ENCODE measurements around the gene PLK1.
"Not testable (repeated sequence)": the region's sequence is repeated elsewhere in the genome, so short reads cannot be mapped to it uniquely, and the experiment has no call there.

The PLK1 gene

DNA sequence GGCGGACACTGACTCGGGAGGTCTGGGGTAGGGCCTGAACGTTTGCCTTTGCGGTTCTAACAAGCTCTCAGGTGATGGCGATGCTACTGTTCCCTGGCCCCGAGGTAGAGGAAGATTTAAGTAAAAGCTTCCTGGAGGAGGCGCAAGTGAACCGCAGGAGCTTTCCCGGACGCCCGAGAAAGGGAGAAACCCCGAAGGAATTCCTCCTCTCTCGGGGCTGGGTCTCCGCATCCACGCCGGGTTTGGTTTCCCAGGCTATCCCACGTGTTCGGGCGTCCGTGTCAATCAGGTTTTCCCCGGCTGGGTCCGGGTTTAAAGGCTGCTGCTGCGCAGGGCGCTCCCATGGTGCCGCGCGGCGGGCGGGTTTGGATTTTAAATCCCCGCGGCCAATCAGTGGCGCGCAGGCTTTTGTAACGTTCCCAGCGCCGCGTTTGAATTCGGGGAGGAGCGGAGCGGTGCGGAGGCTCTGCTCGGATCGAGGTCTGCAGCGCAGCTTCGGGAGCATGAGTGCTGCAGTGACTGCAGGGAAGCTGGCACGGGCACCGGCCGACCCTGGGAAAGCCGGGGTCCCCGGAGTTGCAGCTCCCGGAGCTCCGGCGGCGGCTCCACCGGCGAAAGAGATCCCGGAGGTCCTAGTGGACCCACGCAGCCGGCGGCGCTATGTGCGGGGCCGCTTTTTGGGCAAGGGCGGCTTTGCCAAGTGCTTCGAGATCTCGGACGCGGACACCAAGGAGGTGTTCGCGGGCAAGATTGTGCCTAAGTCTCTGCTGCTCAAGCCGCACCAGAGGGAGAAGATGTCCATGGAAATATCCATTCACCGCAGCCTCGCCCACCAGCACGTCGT, at the start of gene PLK1:
Gene PLK1, plus strand, starts transcription at position 460 of the 844 bp plus-strand sequence. Its CDS starts 44 bp downstream, at position 504.
- peak; percentile 88 for DNase-seq (ENCODE audit: low spot score)

DNA sequence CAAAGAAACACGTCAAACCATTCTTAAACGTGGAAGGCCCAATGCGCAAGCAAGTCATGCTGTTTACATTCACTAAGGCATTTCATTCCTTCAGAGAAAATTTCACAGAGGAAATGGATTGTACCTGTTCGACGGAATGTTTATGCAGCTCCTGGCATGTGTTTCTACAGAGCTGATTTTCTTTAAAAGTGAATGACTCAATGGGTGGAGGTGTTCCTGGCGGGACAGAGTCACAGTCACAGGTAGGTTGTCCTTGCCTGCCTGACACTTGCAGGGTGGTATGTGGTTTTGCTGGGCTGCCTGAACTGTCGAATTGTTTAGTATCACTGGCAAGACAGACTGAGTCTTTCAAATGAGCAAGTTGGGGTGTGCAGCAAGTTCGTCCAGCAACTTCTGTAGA, 49.2 kb upstream of the PLK1 start:
- no peak for DNase-seq (ENCODE audit: low spot score)

DNA sequence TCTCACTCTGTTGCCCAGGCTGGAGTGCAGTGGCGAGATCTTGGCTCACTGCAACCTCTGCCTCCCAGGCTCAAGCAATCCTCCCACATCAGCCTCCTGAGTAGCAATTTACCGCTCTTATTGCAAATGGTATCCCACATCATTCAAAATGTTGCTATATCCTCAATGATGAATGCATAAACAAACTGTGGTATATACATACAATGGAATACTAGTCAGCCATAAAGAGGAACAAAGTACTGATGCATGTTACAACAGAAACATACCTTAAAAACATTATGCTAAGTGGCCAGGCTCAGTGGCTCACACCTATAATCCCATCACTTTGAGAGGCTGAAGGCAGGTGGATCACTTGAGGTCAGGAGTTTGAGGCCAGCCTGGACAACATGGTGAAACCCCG, 46.8 kb upstream of the PLK1 start:
- not testable (repeated sequence) for DNase-seq (ENCODE audit: low spot score)

DNA sequence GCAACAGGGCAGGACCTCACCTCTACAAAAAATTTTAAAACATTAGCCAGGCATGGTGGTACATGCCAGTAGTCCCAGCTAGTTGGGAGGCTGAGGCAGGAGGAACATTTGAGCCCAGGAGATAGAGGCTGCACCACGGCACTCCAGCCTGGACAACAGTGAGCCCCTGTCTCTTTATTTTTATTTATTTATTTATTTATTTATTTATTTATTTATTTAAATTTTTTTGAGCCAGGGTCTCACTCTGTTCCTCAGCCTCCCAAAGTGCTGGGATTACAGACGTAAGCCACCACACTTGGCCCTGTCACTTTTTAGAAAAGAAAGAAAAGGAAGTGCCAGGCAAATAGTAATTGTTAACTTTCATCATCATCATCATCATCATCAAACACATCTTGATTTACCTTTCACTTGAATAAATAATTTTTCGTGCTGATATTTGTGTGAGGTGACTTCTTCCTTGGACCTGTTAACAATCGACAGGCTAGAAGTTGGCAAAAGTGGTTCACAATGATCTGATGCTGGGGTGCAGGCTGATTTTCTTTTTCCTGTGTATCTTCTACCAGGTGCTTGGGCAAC, 44.1 kb upstream of the PLK1 start:
- DNase-seq (ENCODE audit: low spot score) = no peak

DNA sequence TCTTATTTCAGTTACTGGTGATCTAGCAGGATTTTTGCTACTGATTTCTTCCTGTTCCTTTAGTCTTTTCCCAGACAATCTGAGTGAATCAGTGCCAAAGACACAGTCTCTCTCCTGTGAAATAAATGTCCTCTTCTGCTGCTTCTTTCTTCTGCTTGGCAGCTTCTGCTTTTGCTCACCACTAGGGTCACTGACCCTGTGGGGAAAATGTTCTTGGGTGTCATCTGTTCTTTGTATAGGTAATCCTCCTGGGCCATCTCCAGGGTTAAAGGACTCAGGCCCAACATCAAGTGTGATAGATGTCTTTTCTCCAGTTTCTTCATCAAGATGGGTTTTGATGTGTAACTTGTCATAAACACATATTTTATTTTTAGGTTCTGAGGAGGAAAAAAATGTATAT, 42.7 kb upstream of the PLK1 start:
- DNase-seq (ENCODE audit: low spot score) = no peak

DNA sequence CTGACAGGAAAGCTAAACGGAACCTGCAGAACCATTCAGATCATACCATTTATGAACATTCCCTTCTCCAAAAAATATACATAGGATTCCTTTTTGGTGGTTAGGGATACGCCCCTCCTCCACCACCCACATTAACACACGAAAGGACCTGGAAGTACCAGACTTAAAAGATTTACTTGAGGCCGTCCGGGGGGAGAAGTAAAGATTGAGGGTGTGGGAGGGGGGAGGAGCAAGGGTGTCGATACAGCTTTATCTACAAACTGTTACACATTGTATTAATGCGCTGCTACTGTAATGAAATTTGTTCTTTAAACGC, 38.1 kb upstream of the PLK1 start:
- no peak for DNase-seq (ENCODE audit: low spot score)

DNA sequence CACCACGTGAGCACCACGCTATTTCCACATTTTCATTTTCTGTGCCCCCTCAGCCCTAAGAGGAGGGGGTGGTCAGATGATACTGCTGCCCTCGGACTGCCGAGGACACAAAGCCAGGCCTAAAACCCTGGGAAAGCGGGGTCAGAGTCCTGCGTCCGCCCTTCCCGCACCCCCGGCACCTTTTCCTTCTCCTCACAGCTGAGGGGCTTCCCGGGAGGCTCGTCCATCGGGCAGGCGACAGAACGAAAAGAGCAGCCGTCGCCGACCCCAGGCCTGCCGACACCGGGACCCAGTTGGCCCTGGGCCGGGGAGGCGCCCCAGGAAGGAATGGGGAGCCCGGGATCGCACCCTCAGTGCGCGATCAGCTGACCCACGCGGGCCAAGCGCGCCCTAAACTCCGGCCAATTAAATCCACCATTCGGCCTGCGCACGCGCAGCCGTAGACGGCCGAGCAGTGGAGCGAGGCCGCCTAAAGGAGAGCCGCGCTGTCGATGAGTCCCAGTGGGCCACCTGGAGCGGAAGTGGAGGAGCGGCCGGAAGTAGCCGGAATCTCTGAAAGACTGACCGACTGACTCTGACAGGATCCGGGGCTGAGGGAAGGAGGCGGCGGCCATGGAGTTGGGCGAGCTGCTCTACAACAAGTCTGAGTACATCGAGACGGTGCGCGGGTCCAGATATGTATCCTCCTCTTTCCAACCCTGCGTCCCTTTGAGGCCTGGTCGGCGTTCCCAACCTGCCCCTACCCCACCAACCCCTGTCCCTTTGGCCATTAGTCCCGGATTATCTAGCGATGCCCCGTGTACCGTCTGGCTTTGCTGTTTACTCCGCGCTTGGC, 37.5 kb upstream of the PLK1 start, which contains the start of the genes DCTN5 and PALB2:
Gene DCTN5, plus strand, starts transcription at position 536 of the 835 bp plus-strand sequence. Its CDS starts 77 bp downstream, at position 613.
Gene PALB2, minus strand, starts transcription at position 380 of the 835 bp plus-strand sequence. Its CDS starts 153 bp downstream, at position 227.
- DNase-seq (ENCODE audit: low spot score) = peak; percentile 94

DNA sequence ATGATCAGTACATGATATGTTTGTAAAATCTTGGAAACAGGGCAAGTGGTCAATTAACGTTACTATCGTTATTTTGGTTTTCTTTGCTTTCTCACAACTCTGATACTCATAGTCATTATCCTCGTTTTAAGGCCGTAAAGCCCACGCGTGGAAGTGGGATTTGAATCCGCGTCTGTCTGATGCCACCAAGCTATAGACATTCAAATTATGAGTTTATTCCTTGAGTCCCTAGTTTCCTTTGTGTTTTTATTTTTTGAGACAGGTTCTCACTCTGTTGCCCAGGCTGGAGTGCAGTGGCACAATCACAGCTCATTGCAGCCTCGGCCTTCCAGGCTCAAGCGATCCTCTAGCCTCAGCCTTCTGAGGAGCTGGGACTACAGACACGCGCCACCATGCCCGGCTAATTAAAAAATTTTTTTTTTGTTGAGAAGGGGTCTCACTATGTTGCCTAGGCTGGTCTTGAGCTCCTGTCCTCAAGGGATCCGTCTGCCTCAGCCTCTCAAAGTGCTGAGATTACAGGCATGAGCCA, 36.4 kb upstream of the PLK1 start:
- DNase-seq (ENCODE audit: low spot score) = no peak

DNA sequence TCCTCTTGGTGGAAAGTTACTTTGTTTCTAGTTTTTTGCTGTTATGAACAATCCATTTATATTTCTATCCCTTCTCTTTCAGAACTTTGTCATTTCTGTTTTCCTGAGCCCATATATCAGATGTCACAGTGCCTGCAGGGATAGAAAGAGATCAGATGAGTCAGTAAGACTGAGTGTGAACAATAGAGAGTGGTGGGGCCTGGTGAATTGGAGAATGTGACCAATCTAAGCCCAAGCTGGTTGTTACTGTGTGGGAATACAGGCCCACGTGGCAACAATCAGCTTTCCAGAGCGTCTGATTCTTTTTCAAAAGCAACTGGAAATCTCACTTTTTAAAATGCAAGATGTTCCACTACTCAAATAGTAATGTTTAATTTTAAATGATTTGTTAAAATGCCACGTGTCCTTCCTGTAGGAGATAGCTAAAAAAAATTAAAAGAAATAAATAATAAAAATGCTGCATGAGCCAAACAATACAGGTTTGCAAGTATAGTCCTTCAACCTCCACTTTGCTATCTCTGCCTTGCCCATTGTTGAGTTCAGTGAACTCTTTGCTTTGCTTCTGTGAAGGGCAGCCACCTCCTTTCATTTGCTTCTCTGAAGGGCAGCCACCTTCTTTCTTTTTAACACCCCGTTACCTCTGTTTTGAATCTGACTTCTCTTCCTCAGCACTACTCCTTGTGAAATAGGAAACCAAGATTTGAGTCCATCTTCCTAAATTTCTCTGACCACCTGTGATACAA, 27.8 kb upstream of the PLK1 start:
- DNase-seq (ENCODE audit: low spot score) = no peak

DNA sequence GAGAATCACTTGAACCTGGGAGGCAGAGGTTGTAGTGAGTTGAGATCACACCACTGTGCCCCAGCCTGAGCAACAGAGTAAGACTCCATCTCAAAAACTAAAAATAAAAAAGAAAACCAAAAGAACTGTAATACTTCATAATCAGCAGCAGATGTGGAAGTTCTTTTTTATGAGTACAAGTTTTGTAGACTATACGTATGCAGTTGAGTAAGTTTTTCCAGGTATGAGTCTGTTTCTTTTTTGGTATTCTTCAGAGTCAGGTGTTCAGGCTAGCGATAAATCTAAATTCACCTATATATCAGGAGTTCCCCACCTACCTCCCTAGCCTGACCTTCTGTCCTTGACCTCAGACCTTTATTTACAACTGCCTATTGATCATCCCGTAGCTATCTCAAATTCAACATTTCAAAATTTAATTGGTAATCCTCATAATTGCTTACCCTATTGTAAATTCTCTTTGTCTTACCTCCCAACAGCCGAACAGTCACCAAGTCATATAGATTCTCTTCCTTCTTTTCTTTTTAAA, 26.7 kb upstream of the PLK1 start:
- DNase-seq (ENCODE audit: low spot score) = no peak

DNA sequence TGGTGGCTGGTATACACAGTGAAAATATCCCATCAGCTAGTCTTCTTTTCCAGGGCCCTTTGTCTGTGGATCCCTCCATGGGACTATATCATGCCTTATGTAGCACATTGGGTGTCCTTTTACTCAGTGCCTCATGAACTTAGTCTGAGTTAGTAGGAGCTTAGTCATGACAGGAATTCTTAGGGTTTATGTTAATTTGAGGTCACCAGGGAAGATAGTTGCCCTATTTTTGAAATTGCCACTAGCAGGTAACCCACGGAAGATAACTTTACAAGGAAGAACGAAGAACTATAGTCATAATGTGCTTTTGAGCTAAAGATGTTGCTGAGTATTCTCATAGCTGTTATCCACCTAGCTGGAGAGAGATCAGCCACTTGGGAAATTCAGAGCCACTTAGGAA, 14.8 kb upstream of the PLK1 start:
- no peak for DNase-seq (ENCODE audit: low spot score)

DNA sequence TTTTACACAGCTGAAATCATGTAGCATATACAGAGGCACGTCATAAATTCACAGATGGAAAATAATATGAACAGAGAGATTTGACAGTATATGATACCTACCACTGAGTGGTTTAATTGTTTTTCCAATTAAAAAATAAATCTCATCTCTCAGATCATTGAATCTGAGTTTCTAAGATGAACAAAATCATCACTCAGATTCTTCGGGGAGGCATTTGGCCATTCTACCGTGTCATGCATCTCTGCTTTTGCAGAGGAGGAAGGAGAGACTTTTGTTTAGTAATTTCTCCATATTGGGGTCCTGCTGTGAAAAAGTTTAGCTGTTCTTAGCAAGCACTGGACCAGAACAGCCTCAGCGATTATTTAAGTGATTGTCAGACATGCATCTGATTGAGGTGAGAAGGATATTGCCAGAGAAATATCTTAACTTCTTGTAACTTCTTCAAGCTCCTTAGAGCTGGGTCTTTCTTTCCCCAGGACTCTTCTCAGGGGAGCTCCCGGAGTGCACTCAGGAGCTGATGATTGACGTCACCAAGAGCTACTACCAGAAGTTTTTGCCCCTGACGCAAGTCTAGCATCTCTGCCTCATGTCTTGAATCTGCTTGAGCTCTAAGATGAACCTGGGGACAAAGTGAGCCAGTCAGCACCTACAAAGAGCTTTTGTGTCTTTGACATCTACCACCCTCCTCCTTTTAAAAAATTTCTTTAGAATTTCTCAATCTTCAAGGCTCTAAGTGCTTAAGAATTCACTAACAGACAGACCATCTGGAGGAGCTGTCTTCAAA, 11.9 kb upstream of the PLK1 start:
- no peak for DNase-seq (ENCODE audit: low spot score)

DNA sequence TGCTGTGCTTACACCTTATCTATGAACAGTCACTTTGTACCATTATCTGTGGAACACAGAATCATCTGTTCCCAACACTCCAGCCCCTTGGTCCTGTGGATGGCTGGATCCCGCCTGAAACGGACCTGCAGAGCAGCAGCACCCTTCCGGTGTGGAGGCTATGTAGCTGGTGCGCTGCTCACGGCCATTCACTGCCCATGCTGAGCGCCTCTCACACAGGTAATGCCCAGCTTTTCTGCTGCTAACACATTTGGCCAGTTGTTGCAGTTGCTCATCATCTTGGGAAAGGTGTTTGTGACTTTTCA, 11.4 kb upstream of the PLK1 start:
- no peak for DNase-seq (ENCODE audit: low spot score)

DNA sequence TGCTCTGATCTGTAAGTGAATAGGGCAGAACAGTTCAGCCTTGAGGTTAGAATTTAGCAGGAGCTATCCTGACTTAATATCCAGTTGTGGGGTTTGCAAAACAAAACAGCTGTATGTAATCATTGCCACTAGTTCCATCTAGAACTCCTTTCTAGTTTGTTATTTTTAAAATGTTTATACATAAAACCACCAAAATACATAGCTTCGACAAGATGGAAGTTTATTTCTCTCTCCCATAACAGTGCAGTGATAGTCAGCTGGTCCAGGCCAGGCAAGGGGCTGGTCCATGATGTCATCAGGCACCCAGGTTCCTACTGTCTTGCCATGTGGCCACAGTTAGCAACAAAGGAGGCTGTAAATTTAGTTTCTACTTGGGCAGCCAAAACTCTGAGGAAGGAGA, 10.5 kb upstream of the PLK1 start:
- no peak for DNase-seq (ENCODE audit: low spot score)

DNA sequence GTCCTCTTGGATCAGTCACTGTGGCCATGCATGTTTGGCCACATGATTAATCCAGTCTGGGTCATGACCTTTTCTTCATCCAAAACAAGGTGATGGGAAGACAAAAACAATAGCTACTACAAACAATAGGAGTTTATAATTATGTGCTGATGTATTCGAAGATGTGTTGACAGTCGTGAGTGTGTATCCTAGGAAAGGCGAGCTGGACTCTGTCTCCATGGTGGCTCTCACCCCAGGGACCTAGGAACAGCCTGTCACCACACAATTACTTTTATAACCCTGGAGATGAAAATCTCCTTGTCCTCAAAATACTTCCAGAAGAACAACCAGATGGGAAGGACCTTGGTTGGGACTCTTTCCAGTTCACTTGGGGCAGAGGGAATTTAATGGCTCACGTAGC, 9.8 kb upstream of the PLK1 start:
- no peak for DNase-seq (ENCODE audit: low spot score)

DNA sequence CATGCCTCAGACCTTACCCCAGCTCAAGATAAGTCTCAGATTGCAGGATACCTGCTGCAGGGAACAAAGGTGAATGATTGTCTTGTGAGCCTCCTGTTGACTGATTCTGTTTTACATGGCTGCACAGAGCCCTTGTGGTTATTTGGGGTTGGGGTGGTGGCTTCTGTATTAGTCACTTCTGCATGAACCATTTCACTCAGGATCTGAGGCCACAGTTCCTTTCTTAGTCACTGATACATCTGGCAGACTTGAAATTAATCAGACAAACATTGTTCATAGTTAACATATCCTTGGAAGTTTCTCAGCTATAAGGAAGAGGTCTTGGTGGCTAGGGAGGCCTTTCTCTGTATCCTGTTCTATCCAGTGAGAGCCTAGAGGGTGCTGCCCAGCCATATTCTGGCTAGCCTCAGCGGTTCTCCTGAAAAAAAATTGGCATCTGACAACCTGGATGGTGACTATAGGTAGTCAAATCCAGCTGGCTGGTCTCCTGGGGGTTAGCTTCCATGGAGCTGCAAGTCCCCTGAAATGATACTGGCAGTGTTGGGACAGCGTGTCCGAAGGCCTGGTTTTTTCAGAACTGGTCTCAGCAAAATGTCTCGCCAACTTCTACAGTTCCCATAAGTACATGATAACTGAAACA, 8.4 kb upstream of the PLK1 start:
- DNase-seq (ENCODE audit: low spot score) = no peak

DNA sequence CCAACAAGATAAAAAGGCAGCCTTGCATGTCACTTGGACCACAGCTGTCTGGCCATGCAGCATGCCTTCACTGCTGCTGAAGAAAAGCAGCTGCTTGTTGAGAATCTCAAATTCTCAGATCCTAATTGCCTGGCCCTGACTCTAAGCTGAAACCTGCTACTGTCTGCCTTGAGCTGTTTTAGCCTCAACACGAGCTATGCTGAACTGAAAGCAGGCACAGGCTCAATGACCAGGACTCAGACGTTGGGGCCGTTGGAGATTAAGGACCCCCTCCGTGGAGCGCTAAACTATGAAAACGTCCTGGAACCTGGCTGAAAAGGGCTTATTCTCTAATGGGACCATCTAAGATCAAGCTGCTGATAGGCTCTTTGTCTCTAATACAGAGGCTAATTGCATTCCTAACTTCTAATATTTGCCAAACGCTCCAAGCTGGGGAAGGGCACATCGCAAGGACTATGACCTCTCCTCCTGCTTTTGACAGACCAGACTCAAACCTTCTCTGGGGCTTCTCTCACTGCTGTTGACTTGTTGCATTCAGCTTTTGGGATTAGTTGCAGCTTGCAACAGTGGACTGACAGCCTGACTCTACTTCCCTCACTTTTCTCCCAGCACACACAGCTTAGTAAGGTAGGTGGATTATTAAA, 4.6 kb upstream of the PLK1 start:
- DNase-seq (ENCODE audit: low spot score) = no peak

DNA sequence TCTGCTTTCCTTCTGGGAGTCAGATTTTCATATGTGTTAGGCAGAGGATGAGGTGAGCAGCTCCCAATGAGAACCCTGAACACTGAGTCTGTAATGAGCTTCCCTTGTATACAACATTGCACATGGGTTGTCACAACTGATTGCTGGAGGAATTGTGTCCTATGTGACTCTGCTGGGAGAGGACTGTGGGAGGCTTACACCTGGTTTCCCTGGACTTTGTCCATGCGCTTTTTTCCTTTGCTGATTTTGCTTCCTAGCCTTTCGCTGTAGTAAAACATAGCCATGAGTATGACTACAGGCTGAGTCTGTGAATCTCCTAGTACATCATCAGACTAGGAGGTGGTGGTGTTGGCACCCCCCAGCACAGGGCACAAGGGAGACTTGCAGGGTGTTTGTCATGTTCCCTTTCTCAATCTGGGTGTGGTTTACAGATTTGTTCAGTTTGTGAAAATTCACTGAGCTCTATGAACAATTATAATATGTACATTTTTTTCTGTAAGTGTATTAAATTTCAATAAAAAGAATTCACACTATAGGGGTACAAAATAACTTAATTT, 1.7 kb upstream of the PLK1 start:
- DNase-seq (ENCODE audit: low spot score) = no peak

DNA sequence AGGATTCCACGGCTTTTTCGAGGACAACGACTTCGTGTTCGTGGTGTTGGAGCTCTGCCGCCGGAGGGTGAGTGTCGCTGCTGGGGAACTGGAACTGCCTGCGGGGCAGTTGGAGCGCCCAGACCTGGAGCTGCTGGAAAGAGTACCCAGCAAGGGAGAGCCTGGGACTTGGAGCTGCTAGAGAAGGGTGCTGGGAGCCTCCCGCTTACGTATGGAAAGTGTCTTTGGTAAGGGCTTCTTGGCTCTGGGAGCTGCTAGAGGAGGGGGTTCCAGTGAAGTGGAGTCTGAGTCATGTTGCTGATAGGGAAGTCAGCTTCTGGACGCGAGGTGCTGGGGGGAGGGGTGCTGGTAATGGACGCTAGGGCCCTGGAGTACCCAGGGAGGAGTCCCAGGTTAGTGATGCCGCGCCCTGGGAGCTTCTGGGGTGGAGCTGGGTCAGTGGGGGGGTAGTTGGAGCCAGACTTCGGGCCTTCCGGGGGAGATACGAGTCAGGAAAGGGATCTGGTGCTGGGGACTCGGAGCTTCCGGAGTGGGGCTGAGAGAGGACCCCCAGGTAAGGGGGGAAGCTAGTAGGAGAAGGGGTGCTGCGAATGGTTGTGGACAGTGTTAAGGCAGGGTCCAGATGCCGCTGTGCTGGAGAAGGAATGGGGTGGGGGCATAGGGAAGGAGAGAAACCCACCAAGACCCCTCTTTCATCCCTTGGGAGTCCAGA, 741 bp downstream of the PLK1 start:
- DNase-seq (ENCODE audit: low spot score) = no peak

Measured in left forelimb (tissue), 1 donor.